Activated T-helper 17 cell treated with anti-CD3 and anti-CD28 coated beads, Interleukin-2, amount 50 U/mL, for 72 hours (primary cell): ENCODE results near the gene SCMH1. TPM values are rescaled to one million over a fixed set of nuclear protein-coding genes. Genes with fewer than 3 reads are reported as not detected.

Source experiments
- ATAC-seq: fragments of 150-1000 bp; cut with Tn5 transposase; replicated peaks from 2 replicates; pipeline ENCODE4 v1.10.0; 2021; ENCODE audit warnings: mild to moderate bottlenecking, moderate library complexity
- H3K27ac Mint-ChIP-seq: one replicate; pipeline ENCODE4 v1.8.0; 2022; ENCODE audit warnings: mixed read lengths
- H3K27me3 Mint-ChIP-seq: one replicate; pipeline ENCODE4 v1.8.0; 2022; ENCODE audit warnings: mixed read lengths
- H3K36me3 Mint-ChIP-seq: one replicate; pipeline ENCODE4 v1.8.0; 2022; ENCODE audit warnings: low read depth, mild to moderate bottlenecking, mixed read lengths
- H3K4me1 Mint-ChIP-seq: one replicate; pipeline ENCODE4 v1.8.0; 2022; ENCODE audit warnings: mixed read lengths
- H3K4me3 Mint-ChIP-seq: one replicate; pipeline ENCODE4 v1.8.0; 2022; ENCODE audit warnings: mild to moderate bottlenecking, mixed read lengths
- H3K9me3 Mint-ChIP-seq: one replicate; pipeline ENCODE4 v1.8.0; 2022; ENCODE audit warnings: mixed read lengths
- total RNA-seq, 2 donors: library from RNA; stranded (reverse); gene quantifications; one replicate each; pipeline ENCODE4 v1.2.3, GENCODE V29; 2022

SCMH1 gene
- total RNA-seq, 2 donors from 2014 or later: 23.2 to 27.5 TPM

- Mint-ChIP-seq H3K9me3 (no peaks in the 10 kb centered on the region), H3K36me3 (peaks cover 26% of the 10 kb centered on the region), H3K27ac (no peak overlapping the region), H3K4me1 (no peaks in the 10 kb centered on the region), H3K27me3 (no peaks in the 10 kb centered on the region), H3K4me3 (no peak overlapping the region)
- ATAC-seq: no peak
Observed at GRCh38 chr1:41037116-41037903, 204.8 kb downstream of the SCMH1 start.

GRCh38 chr1:41033272-41033671, 208.8 kb downstream of the SCMH1 start:
- peaks cover 35% of the 10 kb centered on the region for H3K36me3 Mint-ChIP-seq
- no peaks in the 10 kb centered on the region for H3K4me1 Mint-ChIP-seq
- H3K27ac Mint-ChIP-seq: peak overlapping the region; percentile 42
- ATAC-seq: no peak
- H3K9me3 Mint-ChIP-seq: no peaks in the 10 kb centered on the region
- no peaks in the 10 kb centered on the region for H3K27me3 Mint-ChIP-seq
- H3K4me3 Mint-ChIP-seq: no peak overlapping the region

- H3K27ac Mint-ChIP-seq: no peak overlapping the region
- H3K4me1 Mint-ChIP-seq: no peaks in the 10 kb centered on the region
- H3K4me3 Mint-ChIP-seq: no peak overlapping the region
- H3K27me3 Mint-ChIP-seq: no peaks in the 10 kb centered on the region
- H3K9me3 Mint-ChIP-seq: no peaks in the 10 kb centered on the region
- peaks cover 41% of the 10 kb centered on the region for H3K36me3 Mint-ChIP-seq
- no peak for ATAC-seq
Observed at GRCh38 chr1:41032147-41032546, 210.0 kb downstream of the SCMH1 start.

- Mint-ChIP-seq H3K27me3 (no peaks in the 10 kb centered on the region), H3K9me3 (no peaks in the 10 kb centered on the region), H3K27ac (peak overlapping the region; percentile 27), H3K4me3 (no peak overlapping the region), H3K4me1 (peaks cover 4% of the 10 kb centered on the region), H3K36me3 (peaks cover 43% of the 10 kb centered on the region)
- ATAC-seq: no peak
Observed at GRCh38 chr1:41030872-41031616, 211.1 kb downstream of the SCMH1 start.

- H3K27ac Mint-ChIP-seq: no peak overlapping the region
- no peak for ATAC-seq
- no peak overlapping the region for H3K4me3 Mint-ChIP-seq
- H3K4me1 Mint-ChIP-seq: peaks cover 4% of the 10 kb centered on the region
- peaks cover 43% of the 10 kb centered on the region for H3K36me3 Mint-ChIP-seq
- H3K9me3 Mint-ChIP-seq: no peaks in the 10 kb centered on the region
- no peaks in the 10 kb centered on the region for H3K27me3 Mint-ChIP-seq
Observed at GRCh38 chr1:41028034-41028642, 214.0 kb downstream of the SCMH1 start.

GRCh38 chr1:41025979-41026819, 215.9 kb downstream of the SCMH1 start:
- ATAC-seq: no peak

DNA sequence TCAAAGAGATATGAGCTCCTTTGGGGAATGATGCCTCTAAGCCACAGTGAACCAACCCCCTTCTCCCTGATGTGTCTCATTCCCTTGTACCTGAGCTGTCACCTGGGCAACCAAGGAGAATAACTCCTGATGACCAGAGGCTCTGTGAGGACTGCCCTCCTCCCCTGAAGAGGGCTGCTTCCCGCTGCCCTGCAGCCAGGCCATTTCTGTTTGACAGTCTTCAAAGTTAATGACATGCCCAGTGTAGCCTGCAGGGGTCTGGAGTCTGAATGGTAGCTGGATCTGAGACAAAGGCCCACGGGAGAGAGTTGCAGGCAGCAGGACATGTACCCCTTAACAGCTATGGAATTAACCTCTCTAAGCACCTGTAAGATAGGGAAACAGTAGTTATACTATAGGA, 217.2 kb downstream of the SCMH1 start:
- H3K4me3 Mint-ChIP-seq: no peak overlapping the region
- peaks cover 27% of the 10 kb centered on the region for H3K36me3 Mint-ChIP-seq
- no peaks in the 10 kb centered on the region for H3K9me3 Mint-ChIP-seq
- H3K27ac Mint-ChIP-seq: no peak overlapping the region
- H3K4me1 Mint-ChIP-seq: peaks cover 4% of the 10 kb centered on the region
- no peak for ATAC-seq
- no peaks in the 10 kb centered on the region for H3K27me3 Mint-ChIP-seq

More at GRCh38 chr1:41025979-41026819, 215.9 kb downstream of the SCMH1 start:
- peak overlapping the region; percentile 81 for H3K27ac Mint-ChIP-seq
- H3K4me1 Mint-ChIP-seq: peaks cover 4% of the 10 kb centered on the region
- H3K9me3 Mint-ChIP-seq: no peaks in the 10 kb centered on the region
- H3K27me3 Mint-ChIP-seq: no peaks in the 10 kb centered on the region
- H3K4me3 Mint-ChIP-seq: no peak overlapping the region
- peaks cover 39% of the 10 kb centered on the region for H3K36me3 Mint-ChIP-seq

GRCh38 chr1:41023279-41023990, 218.7 kb downstream of the SCMH1 start:
- Mint-ChIP-seq H3K27ac (peak overlapping the region; percentile 63), H3K36me3 (peaks cover 30% of the 10 kb centered on the region), H3K27me3 (no peaks in the 10 kb centered on the region), H3K4me3 (no peak overlapping the region), H3K9me3 (no peaks in the 10 kb centered on the region), H3K4me1 (peaks cover 4% of the 10 kb centered on the region)
- no peak for ATAC-seq

- Mint-ChIP-seq H3K36me3 (peaks cover 26% of the 10 kb centered on the region), H3K27me3 (no peaks in the 10 kb centered on the region), H3K4me1 (peaks cover 4% of the 10 kb centered on the region), H3K9me3 (no peaks in the 10 kb centered on the region), H3K27ac (no peak overlapping the region), H3K4me3 (no peak overlapping the region)
- ATAC-seq: no peak
Observed at GRCh38 chr1:41022424-41022823, 219.7 kb downstream of the SCMH1 start.

DNA sequence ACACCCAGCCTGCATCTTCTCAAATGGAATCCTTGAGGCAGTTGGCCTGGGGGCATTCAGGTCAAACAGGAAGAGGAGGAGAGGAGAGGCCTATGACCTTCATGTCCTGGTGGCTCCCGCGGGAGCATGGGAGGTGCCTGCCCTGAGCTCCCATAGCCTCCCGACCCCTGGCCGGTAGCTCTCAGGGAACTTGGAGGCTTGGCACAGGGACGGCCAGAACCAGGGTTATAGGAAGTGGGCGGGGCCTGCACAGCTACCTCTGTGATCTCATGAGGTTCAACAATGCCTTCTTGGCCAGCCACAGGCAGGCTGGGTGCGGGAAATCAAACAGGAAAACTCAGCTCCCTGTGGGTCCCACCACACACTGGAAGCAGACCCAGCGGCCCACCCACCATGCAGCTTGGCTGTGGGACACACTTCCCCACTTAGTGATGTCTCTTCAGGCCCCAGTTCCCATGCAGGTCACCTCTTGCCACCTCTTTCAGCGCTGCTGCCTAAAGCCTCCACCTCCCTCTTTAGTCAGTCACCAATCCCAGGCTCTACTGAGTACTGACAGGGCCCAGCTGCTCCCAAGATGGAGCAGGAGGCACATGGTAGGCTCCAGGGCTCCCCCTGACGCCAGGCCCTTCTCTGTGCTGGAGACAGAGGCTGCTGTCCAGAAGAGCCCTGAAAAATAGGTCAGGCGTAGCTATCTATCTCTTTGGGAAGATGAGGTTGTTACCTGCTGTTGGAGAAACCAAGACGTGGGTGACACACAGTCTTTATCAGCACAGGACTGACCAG, 220.4 kb downstream of the SCMH1 start, which contains the start of gene SLFNL1:
Gene SLFNL1, minus strand, starts transcription at position 200 of the 783 bp plus-strand sequence. CDS start 1,065 bp downstream, outside the sequence.
- Mint-ChIP-seq H3K9me3 (no peaks in the 10 kb centered on the region), H3K27ac (no peak within 1 kb of the TSS), H3K27me3 (no peaks in the 10 kb centered on the region), H3K4me1 (peaks cover 4% of the 10 kb centered on the region), H3K4me3 (no peak within 1 kb of the TSS), H3K36me3 (peaks cover 25% of the 10 kb centered on the region)
- ATAC-seq: no peak

DNA sequence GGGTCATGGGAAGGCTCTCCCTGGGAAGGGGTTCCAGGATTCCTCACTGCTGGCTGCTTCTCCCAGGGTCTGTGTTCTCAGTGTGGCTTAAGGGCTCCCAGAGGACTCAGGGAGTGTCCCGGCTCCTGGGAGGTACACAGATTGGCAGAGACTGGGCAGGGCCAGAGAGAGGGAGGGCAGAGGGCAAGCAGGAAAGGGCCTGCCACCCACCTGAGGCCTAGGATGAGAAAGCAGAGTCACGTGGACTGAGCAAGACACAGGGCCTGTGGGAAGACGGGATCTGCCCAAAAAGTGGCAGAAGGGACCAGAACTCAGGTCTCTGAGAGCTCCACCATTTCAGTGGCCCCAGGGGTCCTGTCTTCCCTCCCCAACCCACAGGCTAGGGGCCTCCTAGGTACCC, 221.5 kb downstream of the SCMH1 start:
- H3K9me3 Mint-ChIP-seq: no peaks in the 10 kb centered on the region
- no peak overlapping the region for H3K4me3 Mint-ChIP-seq
- no peaks in the 10 kb centered on the region for H3K27me3 Mint-ChIP-seq
- peaks cover 32% of the 10 kb centered on the region for H3K36me3 Mint-ChIP-seq
- ATAC-seq: no peak
- H3K27ac Mint-ChIP-seq: no peak overlapping the region
- H3K4me1 Mint-ChIP-seq: no peaks in the 10 kb centered on the region

- no peaks in the 10 kb centered on the region for H3K27me3 Mint-ChIP-seq
- no peaks in the 10 kb centered on the region for H3K9me3 Mint-ChIP-seq
- no peak for ATAC-seq
- H3K36me3 Mint-ChIP-seq: peaks cover 33% of the 10 kb centered on the region
- no peak overlapping the region for H3K4me3 Mint-ChIP-seq
- H3K4me1 Mint-ChIP-seq: no peaks in the 10 kb centered on the region
- no peak overlapping the region for H3K27ac Mint-ChIP-seq
Observed at GRCh38 chr1:41020109-41020576, 222.0 kb downstream of the SCMH1 start.

GRCh38 chr1:41019353-41019745, 222.8 kb downstream of the SCMH1 start:
- Mint-ChIP-seq H3K9me3 (no peaks in the 10 kb centered on the region), H3K36me3 (peaks cover 41% of the 10 kb centered on the region), H3K4me3 (no peak overlapping the region), H3K4me1 (no peaks in the 10 kb centered on the region), H3K27ac (peak overlapping the region; percentile 58), H3K27me3 (no peaks in the 10 kb centered on the region)
- ATAC-seq: no peak
